OCI-LY3 (cell line): Measurements from ENCODE around the gene WDR18.

Source experiments
- EZH2phosphoT487 ChIP-seq: fragments of 200-600 bp; shearing (Covaris generic); IDR thresholded peaks from 2 replicates; pipeline ENCODE4 v1.6.1; 2018; ENCODE audit warnings: antibody characterized with exemption, mixed run types, low read depth
- TF ChIP-seq, protein P1 (sequence below): fragments of 200-600, 300-600 bp; sonication (generic); IDR thresholded peaks from 2 replicates; pipeline ENCODE4 v1.5.1; 2014; ENCODE audit warnings: antibody characterized with exemption, low read length, low read depth

GRCh38 chr19:1010586-1011510 lies 26.7 kb downstream of the WDR18 start:
- TF ChIP-seq, protein P1, sequence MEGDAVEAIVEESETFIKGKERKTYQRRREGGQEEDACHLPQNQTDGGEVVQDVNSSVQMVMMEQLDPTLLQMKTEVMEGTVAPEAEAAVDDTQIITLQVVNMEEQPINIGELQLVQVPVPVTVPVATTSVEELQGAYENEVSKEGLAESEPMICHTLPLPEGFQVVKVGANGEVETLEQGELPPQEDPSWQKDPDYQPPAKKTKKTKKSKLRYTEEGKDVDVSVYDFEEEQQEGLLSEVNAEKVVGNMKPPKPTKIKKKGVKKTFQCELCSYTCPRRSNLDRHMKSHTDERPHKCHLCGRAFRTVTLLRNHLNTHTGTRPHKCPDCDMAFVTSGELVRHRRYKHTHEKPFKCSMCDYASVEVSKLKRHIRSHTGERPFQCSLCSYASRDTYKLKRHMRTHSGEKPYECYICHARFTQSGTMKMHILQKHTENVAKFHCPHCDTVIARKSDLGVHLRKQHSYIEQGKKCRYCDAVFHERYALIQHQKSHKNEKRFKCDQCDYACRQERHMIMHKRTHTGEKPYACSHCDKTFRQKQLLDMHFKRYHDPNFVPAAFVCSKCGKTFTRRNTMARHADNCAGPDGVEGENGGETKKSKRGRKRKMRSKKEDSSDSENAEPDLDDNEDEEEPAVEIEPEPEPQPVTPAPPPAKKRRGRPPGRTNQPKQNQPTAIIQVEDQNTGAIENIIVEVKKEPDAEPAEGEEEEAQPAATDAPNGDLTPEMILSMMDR = no peak
- no peak for TF ChIP-seq EZH2phosphoT487
